Astrocyte (in vitro differentiated cells and primary cell): ENCODE measurements around the gene PACRG. TPM values are rescaled to one million over a fixed set of nuclear protein-coding genes. Genes with fewer than 3 reads are reported as not detected.

Experiments used
- DNase-seq: peaks from one replicate; pipeline ENCODE4 v3.0.0-alpha.2; 2010; ENCODE audit warnings: low read depth
- FAIRE-seq: peaks from 2 replicates; lab custom pipeline; 2011; peaks lifted over from hg19 to GRCh38; lab: Jason Lieb, UNC
- H2AFZ ChIP-seq: 2 replicates; pipeline ENCODE4 v1.6.0; 2012; ENCODE audit warnings: low read depth, low read length, inconsistent platforms
- H3K27ac ChIP-seq: 2 replicates; pipeline ENCODE4 v1.5.1; 2011; ENCODE audit warnings: low read depth, low read length, inconsistent platforms
- H3K27me3 ChIP-seq: 2 replicates; pipeline ENCODE4 v1.6.0; 2011; ENCODE audit warnings: low read length, inconsistent platforms; ENCODE audit not compliant: insufficient read depth
- H3K36me3 ChIP-seq: 2 replicates; pipeline ENCODE4 v1.5.1; 2011; ENCODE audit warnings: low read length, inconsistent platforms; ENCODE audit not compliant: insufficient read depth
- H3K4me1 ChIP-seq: 2 replicates; pipeline ENCODE4 v1.5.1; 2011; ENCODE audit warnings: low read length, inconsistent platforms; ENCODE audit not compliant: insufficient read depth
- H3K4me2 ChIP-seq: 2 replicates; pipeline ENCODE4 v1.6.0; 2012; ENCODE audit warnings: low read length, inconsistent platforms
- H3K4me3 ChIP-seq: 2 replicates; pipeline ENCODE4 v1.5.1; 2011; ENCODE audit warnings: low read depth, mild to moderate bottlenecking, low read length, inconsistent platforms; ENCODE audit not compliant: insufficient read depth
- H3K79me2 ChIP-seq: 2 replicates; pipeline ENCODE4 v1.6.0; 2012; ENCODE audit warnings: mild to moderate bottlenecking, low read length, inconsistent platforms; ENCODE audit not compliant: insufficient read depth
- H3K9ac ChIP-seq: 2 replicates; pipeline ENCODE4 v1.6.0; 2012; ENCODE audit warnings: mild to moderate bottlenecking, low read length, inconsistent platforms
- H3K9me3 ChIP-seq: 2 replicates; pipeline ENCODE4 v1.5.1; 2012; ENCODE audit warnings: low read depth, mild to moderate bottlenecking, low read length, inconsistent platforms; ENCODE audit not compliant: insufficient read depth
- H4K20me1 ChIP-seq: 2 replicates; pipeline ENCODE4 v1.6.0; 2012; ENCODE audit warnings: low read length, inconsistent platforms; ENCODE audit not compliant: insufficient read depth
- H3K27ac Mint-ChIP-seq: one replicate; pipeline ENCODE4 v1.8.0; 2021; ENCODE audit warnings: mild to moderate bottlenecking, mixed read lengths; ENCODE audit not compliant: unreplicated experiment
- H3K27me3 Mint-ChIP-seq: one replicate; pipeline ENCODE4 v1.8.0; 2021; ENCODE audit warnings: low read depth, mixed read lengths; ENCODE audit not compliant: unreplicated experiment
- H3K36me3 Mint-ChIP-seq: one replicate; pipeline ENCODE4 v1.8.0; 2021; ENCODE audit warnings: low read depth, mixed read lengths; ENCODE audit not compliant: unreplicated experiment
- H3K4me1 Mint-ChIP-seq: one replicate; pipeline ENCODE4 v1.8.0; 2021; ENCODE audit warnings: low read depth, mixed read lengths; ENCODE audit not compliant: unreplicated experiment
- H3K4me3 Mint-ChIP-seq: one replicate; pipeline ENCODE4 v1.8.0; 2021; ENCODE audit warnings: mild to moderate bottlenecking, moderate library complexity, mixed read lengths; ENCODE audit not compliant: unreplicated experiment
- H3K9me3 Mint-ChIP-seq: one replicate; pipeline ENCODE4 v1.8.0; 2021; ENCODE audit warnings: mild to moderate bottlenecking, mixed read lengths; ENCODE audit not compliant: unreplicated experiment
- EZH2 ChIP-seq: IDR thresholded peaks from 2 replicates; pipeline ENCODE4 v1.6.1; 2012; ENCODE audit warnings: mild to moderate bottlenecking, low read length, inconsistent platforms; ENCODE audit not compliant: insufficient read depth
- total RNA-seq: library from RNA; stranded (reverse); gene quantifications from 2 replicates; pipeline ENCODE4 v1.2.1, GENCODE V29; 2021
- TF ChIP-seq, protein P1 (sequence below): IDR thresholded peaks from 2 replicates; pipeline ENCODE4 v1.5.1; 2011; ENCODE audit warnings: low read depth, mild to moderate bottlenecking, inconsistent platforms, low read length, moderate library complexity; ENCODE audit not compliant: insufficient read depth

Gene PACRG
- total RNA-seq, 1 donor from 2014 or later = not detected

DNA sequence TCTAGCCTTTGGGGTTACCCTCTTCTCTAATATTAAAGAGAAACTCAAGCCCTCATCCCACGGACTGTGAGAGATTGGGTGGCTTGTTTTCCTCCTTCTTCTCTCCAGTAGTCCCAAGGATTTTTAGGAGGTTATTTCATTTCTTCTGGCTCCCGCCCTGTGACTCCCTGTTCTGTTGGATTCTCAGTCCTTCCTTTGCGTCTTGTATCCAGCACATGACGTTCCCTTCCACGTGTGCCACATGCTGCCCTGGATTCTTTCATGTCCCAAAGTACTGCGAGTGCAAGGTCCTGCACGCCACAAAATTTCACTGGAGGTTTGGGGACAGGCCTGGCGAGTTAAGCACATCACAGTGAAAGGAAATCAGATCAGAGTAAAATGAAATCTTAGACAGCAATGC, 213.4 kb downstream of the PACRG start:
- Histone ChIP-seq H3K4me3 (no peak overlapping the region), H3K36me3 (no peaks in the 10 kb centered on the region), H3K4me2 (no peak overlapping the region), H3K79me2 (no peaks in the 10 kb centered on the region), H3K27ac (no peak overlapping the region), H2AFZ (no peak overlapping the region), H3K27me3 (no peaks in the 10 kb centered on the region), H4K20me1 (no peaks in the 10 kb centered on the region), H3K4me1 (peaks cover 10% of the 10 kb centered on the region), H3K9me3 (no peaks in the 10 kb centered on the region), H3K9ac (no peak overlapping the region)
- Mint-ChIP-seq H3K27me3 (no peaks in the 10 kb centered on the region), H3K27ac (no peak overlapping the region), H3K4me1 (peaks cover 10% of the 10 kb centered on the region), H3K36me3 (no peaks in the 10 kb centered on the region), H3K9me3 (peaks cover 13% of the 10 kb centered on the region), H3K4me3 (no peak overlapping the region)
- TF ChIP-seq, protein P1, sequence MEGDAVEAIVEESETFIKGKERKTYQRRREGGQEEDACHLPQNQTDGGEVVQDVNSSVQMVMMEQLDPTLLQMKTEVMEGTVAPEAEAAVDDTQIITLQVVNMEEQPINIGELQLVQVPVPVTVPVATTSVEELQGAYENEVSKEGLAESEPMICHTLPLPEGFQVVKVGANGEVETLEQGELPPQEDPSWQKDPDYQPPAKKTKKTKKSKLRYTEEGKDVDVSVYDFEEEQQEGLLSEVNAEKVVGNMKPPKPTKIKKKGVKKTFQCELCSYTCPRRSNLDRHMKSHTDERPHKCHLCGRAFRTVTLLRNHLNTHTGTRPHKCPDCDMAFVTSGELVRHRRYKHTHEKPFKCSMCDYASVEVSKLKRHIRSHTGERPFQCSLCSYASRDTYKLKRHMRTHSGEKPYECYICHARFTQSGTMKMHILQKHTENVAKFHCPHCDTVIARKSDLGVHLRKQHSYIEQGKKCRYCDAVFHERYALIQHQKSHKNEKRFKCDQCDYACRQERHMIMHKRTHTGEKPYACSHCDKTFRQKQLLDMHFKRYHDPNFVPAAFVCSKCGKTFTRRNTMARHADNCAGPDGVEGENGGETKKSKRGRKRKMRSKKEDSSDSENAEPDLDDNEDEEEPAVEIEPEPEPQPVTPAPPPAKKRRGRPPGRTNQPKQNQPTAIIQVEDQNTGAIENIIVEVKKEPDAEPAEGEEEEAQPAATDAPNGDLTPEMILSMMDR = no peak
- TF ChIP-seq EZH2 = no peak
- FAIRE-seq (no peak), DNase-seq (no peak)

DNA sequence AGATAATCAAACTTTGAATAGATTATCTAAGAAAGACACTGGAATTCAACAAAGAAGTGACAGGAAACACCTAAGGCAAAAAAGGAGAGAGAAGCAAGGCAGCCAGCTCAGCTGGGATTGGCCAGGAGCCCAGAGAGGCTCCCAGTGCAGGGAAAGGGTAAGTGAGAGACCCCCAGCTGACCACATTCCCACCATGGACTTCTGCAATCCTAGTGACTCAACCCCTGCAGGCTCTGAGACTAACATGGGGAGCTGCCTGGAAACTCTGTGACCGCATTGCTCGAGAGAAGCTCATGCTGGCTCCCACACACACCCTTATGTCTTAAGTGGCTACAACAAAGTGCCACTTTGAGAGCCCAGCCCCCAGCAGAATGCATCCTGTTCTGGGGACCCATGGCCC, 215.1 kb downstream of the PACRG start:
- no peaks in the 10 kb centered on the region for H3K36me3 ChIP-seq
- TF ChIP-seq EZH2 = no peak
- TF ChIP-seq, protein P1 = no peak
- Mint-ChIP-seq H3K4me3 (no peak overlapping the region), H3K27ac (no peak overlapping the region), H3K9me3 (peaks cover 12% of the 10 kb centered on the region), H3K36me3 (no peaks in the 10 kb centered on the region), H3K4me1 (peaks cover 10% of the 10 kb centered on the region), H3K27me3 (no peaks in the 10 kb centered on the region)
- DNase-seq (peak; percentile 97), FAIRE-seq (peak; percentile 5)
- no peaks in the 10 kb centered on the region for H3K9me3 ChIP-seq
- H3K4me3 ChIP-seq = no peak overlapping the region
- peaks cover 10% of the 10 kb centered on the region for H3K4me1 ChIP-seq
- no peaks in the 10 kb centered on the region for H3K27me3 ChIP-seq
- peak overlapping the region; percentile 33 for H2AFZ ChIP-seq
- peak overlapping the region; percentile 66 for H3K27ac ChIP-seq
- H3K4me2 ChIP-seq = peak overlapping the region; percentile 66
- H3K9ac ChIP-seq = peak overlapping the region; percentile 35
- H4K20me1 ChIP-seq = no peaks in the 10 kb centered on the region
- H3K79me2 ChIP-seq = no peaks in the 10 kb centered on the region

DNA sequence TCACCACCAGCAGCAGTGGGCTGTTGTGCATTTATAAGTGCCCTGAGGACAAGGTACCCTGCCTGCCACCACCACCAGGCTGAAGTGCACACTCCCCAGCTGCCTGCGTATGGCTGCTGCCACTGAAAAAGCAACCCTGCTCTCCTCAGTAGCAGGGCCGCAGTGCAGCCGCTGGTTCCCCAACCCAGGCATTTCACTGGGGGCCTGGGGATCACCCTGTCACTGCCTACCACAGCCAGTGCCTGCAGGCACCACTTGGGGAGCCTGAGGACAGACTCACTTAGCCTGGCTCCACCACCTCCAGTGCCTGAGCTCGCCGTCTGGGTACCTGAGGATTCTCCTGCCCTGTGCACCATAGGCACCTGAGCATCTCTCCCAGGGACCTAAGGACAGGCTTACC, 215.6 kb downstream of the PACRG start:
- H3K27me3 Mint-ChIP-seq = no peaks in the 10 kb centered on the region
- Histone ChIP-seq H3K4me2 (peak overlapping the region; percentile 66), H3K27ac (peak overlapping the region; percentile 66), H3K9ac (peak overlapping the region; percentile 35), H3K27me3 (no peaks in the 10 kb centered on the region), H3K4me1 (peaks cover 10% of the 10 kb centered on the region), H3K79me2 (no peaks in the 10 kb centered on the region), H3K9me3 (no peaks in the 10 kb centered on the region), H4K20me1 (no peaks in the 10 kb centered on the region), H2AFZ (peak overlapping the region; percentile 33), H3K36me3 (no peaks in the 10 kb centered on the region), H3K4me3 (no peak overlapping the region)
- no peak overlapping the region for H3K4me3 Mint-ChIP-seq
- FAIRE-seq (no peak), DNase-seq (no peak)
- H3K4me1 Mint-ChIP-seq = peaks cover 10% of the 10 kb centered on the region
- H3K9me3 Mint-ChIP-seq = peaks cover 9% of the 10 kb centered on the region
- no peaks in the 10 kb centered on the region for H3K36me3 Mint-ChIP-seq
- H3K27ac Mint-ChIP-seq = no peak overlapping the region
- TF ChIP-seq EZH2 = no peak
- TF ChIP-seq, protein P1 = no peak
